ENCODE results near the gene PIGH.

- no peak for TF ChIP-seq CSDC2 (CRISPR knock-in tag; IDR thresholded peaks at IDR 0.05)
- no peak for TF ChIP-seq ZFP3 (CRISPR knock-in tag; IDR thresholded peaks at IDR 0.05)
- no peak for TF ChIP-seq TCF4 (CRISPR knock-in tag; IDR thresholded peaks at IDR 0.05; ENCODE audit: borderline replicate concordance)
- TF ChIP-seq CREB5 (CRISPR knock-in tag; IDR thresholded peaks at IDR 0.05; ENCODE audit: low read depth): no peak
- TF ChIP-seq ARNTL (CRISPR knock-in tag; IDR thresholded peaks at IDR 0.05; ENCODE audit: borderline replicate concordance, low read depth): no peak
- no peak for TF ChIP-seq ZNF70 (CRISPR knock-in tag; IDR thresholded peaks at IDR 0.05)
- TF ChIP-seq ZNF8 (CRISPR knock-in tag; IDR thresholded peaks at IDR 0.05): no peak
- no peak for TF ChIP-seq POU6F1 (CRISPR knock-in tag; IDR thresholded peaks at IDR 0.05; ENCODE audit: borderline replicate concordance, low read depth)
- TF ChIP-seq OSR1 (CRISPR knock-in tag; IDR thresholded peaks at IDR 0.05): no peak
Measured at GRCh38 chr14:67623114-67623513, 23.0 kb upstream of the PIGH start.

Measured in SK-N-SH treated with all-trans-retinoic acid at 6 μM for 48 hours (cell line).